ENCODE measurements around the gene INPP5K. TPM values are rescaled to one million over a fixed set of nuclear protein-coding genes. Genes with fewer than 3 reads are reported as not detected.

INPP5K gene
- total and polyA plus RNA-seq, 10 donors, result 22.3 to 107 (median 51.4) TPM

DNA sequence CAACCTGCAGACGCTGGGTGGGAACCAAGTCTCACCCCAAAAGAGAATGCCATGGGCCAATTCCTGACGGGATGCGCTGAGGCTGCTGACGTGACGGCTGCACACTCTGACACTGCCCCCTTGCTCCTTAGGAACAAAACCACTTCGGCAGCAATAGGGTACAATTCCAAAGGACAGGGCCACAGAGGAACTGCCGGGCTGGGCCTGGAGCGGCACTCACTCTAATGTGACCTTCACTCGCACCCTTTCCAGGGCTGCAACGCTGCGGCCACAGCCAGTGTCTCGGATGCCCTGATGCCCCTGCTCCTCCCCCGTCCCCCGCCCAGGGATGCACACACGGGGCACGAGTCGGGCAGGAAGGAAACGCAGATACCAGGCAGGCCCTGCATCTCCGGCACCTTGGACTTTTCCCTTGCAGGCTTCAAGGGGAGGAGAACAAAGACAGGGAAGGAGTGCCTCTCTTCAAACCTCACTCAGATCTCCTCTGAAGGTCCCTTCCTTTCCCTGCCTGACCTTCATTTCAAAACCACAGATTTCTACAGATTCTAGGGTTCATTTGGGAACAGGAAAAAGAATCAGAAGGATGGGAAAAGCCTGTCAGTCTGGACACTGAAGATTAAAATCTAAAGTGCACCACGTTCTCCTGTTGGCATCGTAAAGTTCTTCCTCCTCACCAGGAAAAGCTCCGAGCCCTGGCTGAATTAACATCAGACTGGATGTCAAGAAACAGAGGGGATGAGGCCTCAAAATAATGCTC lies 43.9 kb upstream of the INPP5K start:
- H3K27ac ChIP-seq, result peak overlapping the region in 5 of 8 donors; percentile 5 to 96 (median 11)
- H3K27me3 ChIP-seq (replicated peaks in 1 of 7), result no peaks in the 10 kb centered on the region
- peaks cover 25 to 79% (median 63%) of the 10 kb centered on the region in 6 donors for H3K4me1 ChIP-seq
- TF ChIP-seq, protein P1, sequence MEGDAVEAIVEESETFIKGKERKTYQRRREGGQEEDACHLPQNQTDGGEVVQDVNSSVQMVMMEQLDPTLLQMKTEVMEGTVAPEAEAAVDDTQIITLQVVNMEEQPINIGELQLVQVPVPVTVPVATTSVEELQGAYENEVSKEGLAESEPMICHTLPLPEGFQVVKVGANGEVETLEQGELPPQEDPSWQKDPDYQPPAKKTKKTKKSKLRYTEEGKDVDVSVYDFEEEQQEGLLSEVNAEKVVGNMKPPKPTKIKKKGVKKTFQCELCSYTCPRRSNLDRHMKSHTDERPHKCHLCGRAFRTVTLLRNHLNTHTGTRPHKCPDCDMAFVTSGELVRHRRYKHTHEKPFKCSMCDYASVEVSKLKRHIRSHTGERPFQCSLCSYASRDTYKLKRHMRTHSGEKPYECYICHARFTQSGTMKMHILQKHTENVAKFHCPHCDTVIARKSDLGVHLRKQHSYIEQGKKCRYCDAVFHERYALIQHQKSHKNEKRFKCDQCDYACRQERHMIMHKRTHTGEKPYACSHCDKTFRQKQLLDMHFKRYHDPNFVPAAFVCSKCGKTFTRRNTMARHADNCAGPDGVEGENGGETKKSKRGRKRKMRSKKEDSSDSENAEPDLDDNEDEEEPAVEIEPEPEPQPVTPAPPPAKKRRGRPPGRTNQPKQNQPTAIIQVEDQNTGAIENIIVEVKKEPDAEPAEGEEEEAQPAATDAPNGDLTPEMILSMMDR (IDR thresholded peaks at IDR 0.05 in 8 of 11, conservative IDR thresholded peaks at IDR 0.05 in 3 of 11), result no peak
- TF ChIP-seq POLR2AphosphoS5 (IDR thresholded peaks at IDR 0.05), result peak in 2 of 3 donors; percentile 51 to 75
- intact Hi-C loops (cut with DNase I; ENCODE audit: low total_unique reads), result loop anchor here (5.0 kb wide), 1 partner anchor 67 kb away; the partner anchor contains the start of gene SLC43A2
- H3K4me3 ChIP-seq, result peak overlapping the region in 1 of 8 donors; percentile 97
- H3K9me3 ChIP-seq, result no peaks in the 10 kb centered on the region
- DNase-seq, result no peak
- 61 to 90% (median 72%) methylated on average over 18 to 22 of the region's 22 CpGs for WGBS, 5 donors
- H3K36me3 ChIP-seq, result peaks cover 0 to 27% (median 0%) of the 10 kb centered on the region in 6 donors

DNA sequence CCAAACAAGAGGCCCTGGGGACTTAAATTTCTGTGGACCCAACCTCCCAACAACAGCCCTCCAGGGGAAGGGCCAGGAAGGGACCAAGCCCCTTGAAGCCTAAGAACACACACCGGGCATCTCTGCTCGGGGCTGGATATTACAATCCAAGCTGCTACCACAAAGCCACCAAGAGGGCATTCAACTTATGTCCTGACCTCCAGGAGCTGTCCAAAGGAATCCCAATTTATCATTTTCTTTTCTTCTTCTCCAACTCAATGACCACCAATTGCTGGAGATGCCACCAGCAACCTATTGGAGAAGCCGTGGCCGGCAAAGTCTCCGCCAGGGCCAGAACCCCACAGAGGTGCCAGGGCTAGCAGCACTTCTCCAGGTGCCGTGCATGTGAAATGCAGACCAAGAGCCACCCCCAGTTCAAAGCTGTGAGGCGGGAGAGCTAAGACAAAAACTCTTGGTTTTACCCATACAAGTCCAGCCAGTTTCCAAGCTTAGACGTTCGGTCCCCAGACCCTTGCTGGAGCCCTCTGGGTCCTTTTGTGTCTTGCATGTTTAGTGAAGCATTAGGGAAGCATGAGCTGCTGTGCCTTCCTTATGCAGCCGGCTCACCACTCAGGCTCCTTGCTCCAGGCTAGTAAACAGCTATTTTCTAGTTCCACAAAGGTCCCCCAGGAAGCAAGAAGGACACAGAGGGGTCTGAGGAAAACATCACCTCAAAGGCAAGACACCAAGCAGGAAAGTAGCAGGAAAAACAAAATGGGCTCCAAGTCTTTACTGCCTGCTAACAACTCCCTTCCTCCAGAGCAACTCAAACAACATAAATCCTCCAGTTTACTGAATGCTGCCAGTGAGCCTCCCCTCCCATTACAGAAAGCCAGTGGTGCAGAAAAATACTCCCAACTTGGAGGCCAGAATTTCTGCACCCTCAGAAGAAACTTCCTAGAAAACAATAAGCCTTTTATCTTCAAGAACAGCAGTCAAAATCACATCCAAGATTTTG lies 42.9 kb upstream of the INPP5K start:
- TF ChIP-seq POLR2AphosphoS5 (IDR thresholded peaks at IDR 0.05) (no peak), POLR2A (IDR thresholded peaks at IDR 0.05) (no peak)
- TF ChIP-seq, protein P1 (IDR thresholded peaks at IDR 0.05 in 8 of 11, conservative IDR thresholded peaks at IDR 0.05 in 3 of 11), result no peak
- intact Hi-C loops (cut with DNase I; ENCODE audit: low total_unique reads), result loop anchor here (5.0 kb wide), 1 partner anchor 68 kb away; the partner anchor contains the start of gene SLC43A2

DNA sequence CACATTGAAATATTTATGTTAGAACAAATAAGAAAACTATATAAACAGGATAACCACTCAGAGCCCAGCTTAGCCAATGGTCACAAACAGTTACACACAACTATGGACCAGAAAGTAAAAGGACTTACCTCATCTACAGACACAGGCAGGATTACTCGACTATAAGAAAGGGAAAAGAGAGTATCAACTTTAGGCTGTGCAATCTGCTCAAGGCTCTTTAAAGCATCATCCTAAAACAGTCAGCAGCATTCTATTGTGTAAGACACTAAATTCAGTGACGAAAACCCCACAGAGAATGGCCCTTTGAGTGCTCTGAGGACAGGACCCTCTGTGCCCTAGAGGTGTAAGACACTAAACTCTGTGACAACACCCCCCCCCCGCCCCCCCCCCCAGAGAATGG lies 42.0 kb upstream of the INPP5K start:
- no peak for DNase-seq
- 55 to 81% (median 65%) methylated on average over 2 to 3 of the region's 3 CpGs for WGBS, 5 donors
- H3K27ac ChIP-seq, result no peak overlapping the region
- H3K9me3 ChIP-seq, result no peaks in the 10 kb centered on the region
- no peaks in the 10 kb centered on the region for H3K27me3 ChIP-seq (replicated peaks in 1 of 7)
- H3K4me1 ChIP-seq, result peaks cover 28 to 94% (median 75%) of the 10 kb centered on the region in 6 donors
- H3K4me3 ChIP-seq, result no peak overlapping the region
- intact Hi-C loops (cut with DNase I; ENCODE audit: low total_unique reads), result no loop called here
- H3K36me3 ChIP-seq, result peaks cover 0 to 42% (median 0%) of the 10 kb centered on the region in 6 donors
- TF ChIP-seq POLR2A (IDR thresholded peaks at IDR 0.05) (no peak), POLR2AphosphoS5 (IDR thresholded peaks at IDR 0.05) (no peak)
- TF ChIP-seq, protein P1 (IDR thresholded peaks at IDR 0.05 in 8 of 11, conservative IDR thresholded peaks at IDR 0.05 in 3 of 11), result no peak

More for the DNA sequence above, 42.9 kb upstream of the INPP5K start:
- Histone ChIP-seq H3K9me3 (no peaks in the 10 kb centered on the region), H3K27me3 (replicated peaks in 1 of 7) (no peaks in the 10 kb centered on the region), H3K27ac (peak overlapping the region in 3 of 8 donors; percentile 5 to 96 (median 88)), H3K4me1 (peaks cover 29 to 88% (median 71%) of the 10 kb centered on the region in 6 donors), H3K4me3 (no peak overlapping the region), H3K36me3 (peaks cover 0 to 33% (median 0%) of the 10 kb centered on the region in 6 donors)
- 83 to 90% (median 88%) methylated on average over 8 to 10 of the region's 10 CpGs for WGBS, 5 donors
- DNase-seq, result peak; percentile 66
